SK-N-SH (cell line): ENCODE results near the gene ZG16B. TPM values are rescaled to one million over a fixed set of nuclear protein-coding genes. Genes with fewer than 3 reads are reported as not detected.

Experiments
- CTCF ChIA-PET: fragments of 300-600, 350-600 bp; formaldehyde crosslinking; extraction: SDS; loops from one replicate; lab custom pipeline; 2021; lab: Yijun Ruan, JAX
- POLR2A ChIA-PET: fragments of 350-600 bp; sonication (Branson Sonifier 250); formaldehyde crosslinking; extraction: SDS; loops from one replicate; lab custom pipeline; 2020; ENCODE audit warnings: antibody characterized with exemption, inconsistent platforms; lab: Yijun Ruan, JAX
- DNase-seq: peaks from one replicate; pipeline ENCODE4 v3.0.0; 2012
- H2AFZ ChIP-seq: fragments of 200-600 bp; sonication (generic); 2 replicates; pipeline ENCODE4 v1.8.1; 2016; ENCODE audit warnings: antibody characterized with exemption, mild to moderate bottlenecking, low read depth
- H3F3A ChIP-seq: fragments of 200-600 bp; sonication (generic); replicated peaks from 2 replicates; pipeline ENCODE3; 2016; ENCODE audit warnings: antibody characterized with exemption, mild to moderate bottlenecking; ENCODE audit not compliant: insufficient read depth
- H3K27ac ChIP-seq, 2 experiments: fragments of 200-500 bp in 1 of 2; fragments of 200-600 bp in 1 of 2; sonication (Bioruptor generic) in 1 of 2; sonication (generic), shearing (Covaris generic) in 1 of 2; 2 replicates each; pipeline versions ENCODE4 v1.5.1 to v1.6.1; 2014 to 2016; ENCODE audit warnings: low read depth in 2 of 2, inconsistent platforms in 1 of 2, low read length in 1 of 2, mild to moderate bottlenecking in 1 of 2, mixed read lengths in 1 of 2
- H3K27me3 ChIP-seq: fragments of 200-600 bp; sonication (generic), shearing (Covaris generic); 2 replicates; pipeline ENCODE4 v1.6.1; 2016; ENCODE audit warnings: mixed run types; ENCODE audit not compliant: insufficient read depth
- H3K36me3 ChIP-seq, 2 experiments: fragments of 200-500 bp in 1 of 2; fragments of 200-600 bp in 1 of 2; sonication (Bioruptor generic) in 1 of 2; sonication (generic) in 1 of 2; replicated peaks in 1 of 2; 2 replicates each; pipeline versions ENCODE3 to v1.5.1; 2014 to 2016; ENCODE audit warnings: low read length in 1 of 2, mild to moderate bottlenecking in 1 of 2; ENCODE audit not compliant: insufficient read depth in 2 of 2, control insufficient read depth in 1 of 2
- H3K4me1 ChIP-seq, 2 experiments: fragments of 200-500 bp in 1 of 2; fragments of 200-600 bp in 1 of 2; sonication (Bioruptor generic) in 1 of 2; sonication (generic), shearing (Covaris generic) in 1 of 2; 2 replicates each; pipeline versions ENCODE4 v1.5.1 to v1.6.1; 2014 to 2016; ENCODE audit warnings: low read depth in 1 of 2, low read length in 1 of 2, mixed run types in 1 of 2; ENCODE audit not compliant: insufficient read depth in 2 of 2, control insufficient read depth in 1 of 2
- H3K4me2 ChIP-seq: fragments of 200-600 bp; sonication (generic), shearing (Covaris generic); 2 replicates; pipeline ENCODE4 v1.6.1; 2017; ENCODE audit warnings: mixed run types
- H3K4me3 ChIP-seq, 2 experiments: fragments of 200-500 bp in 1 of 2; fragments of 200-600 bp in 1 of 2; sonication (Bioruptor generic) in 1 of 2; sonication (generic), shearing (Covaris generic) in 1 of 2; 2 replicates each; pipeline versions ENCODE4 v1.5.1 to v1.8.1; 2014 to 2016; ENCODE audit warnings: low read depth in 2 of 2, inconsistent platforms in 1 of 2, low read length in 1 of 2, mild to moderate bottlenecking in 1 of 2, mixed read lengths in 1 of 2, moderate library complexity in 1 of 2
- H3K79me2 ChIP-seq: fragments of 200-600 bp; sonication (generic); 2 replicates; pipeline ENCODE4 v1.8.1; 2017; ENCODE audit warnings: mild to moderate bottlenecking; ENCODE audit not compliant: insufficient read depth
- H3K9ac ChIP-seq: fragments of 200-600 bp; sonication (generic); 2 replicates; pipeline ENCODE4 v1.6.1; 2017; ENCODE audit warnings: mixed run types
- H3K9me2 ChIP-seq: fragments of 200-600 bp; sonication (generic); 2 replicates; pipeline ENCODE4 v1.6.1; 2017; ENCODE audit warnings: mixed run types
- H3K9me3 ChIP-seq: fragments of 200-600 bp; sonication (generic); 2 replicates; pipeline ENCODE4 v1.6.1; 2017; ENCODE audit warnings: mixed run types, mild to moderate bottlenecking, moderate library complexity
- H4K20me1 ChIP-seq: fragments of 200-600 bp; sonication (generic); 2 replicates; pipeline ENCODE4 v1.6.1; 2017; ENCODE audit warnings: mild to moderate bottlenecking, mixed run types; ENCODE audit not compliant: insufficient read depth
- CHD2 ChIP-seq: fragments of 150-350 bp; IDR thresholded peaks from 2 replicates; pipeline ENCODE4 v1.6.1; 2018; ENCODE audit warnings: low read length; ENCODE audit not compliant: partially characterized antibody
- EP300 ChIP-seq, 2 experiments: IDR thresholded peaks; 2 replicates each; pipeline versions ENCODE4 v1.4.0 to v1.6.1; 2012; ENCODE audit warnings: borderline replicate concordance in 1 of 2, low read depth in 1 of 2, low read length in 1 of 2
- EZH2phosphoT487 ChIP-seq: fragments of 200-600 bp; sonication (generic); IDR thresholded peaks from 2 replicates; pipeline ENCODE4 v1.6.1; 2017; ENCODE audit warnings: low read depth, mixed run types, mild to moderate bottlenecking, antibody characterized with exemption, moderate library complexity, borderline replicate concordance
- FOSL2 ChIP-seq: IDR thresholded peaks from 2 replicates; pipeline ENCODE4 v1.4.0; 2012; ENCODE audit warnings: low read depth, mild to moderate bottlenecking, moderate library complexity, borderline replicate concordance
- FOXM1 ChIP-seq: IDR thresholded peaks from 2 replicates; pipeline ENCODE4 v1.4.0; 2012; ENCODE audit warnings: low read depth, mild to moderate bottlenecking
- GABPA ChIP-seq: IDR thresholded peaks from 2 replicates; pipeline ENCODE4 v1.4.0; 2012; ENCODE audit warnings: low read depth, mild to moderate bottlenecking
- JUND ChIP-seq: IDR thresholded peaks from 2 replicates; pipeline ENCODE4 v1.4.0; 2012
- MEF2A ChIP-seq: IDR thresholded peaks from 2 replicates; pipeline ENCODE4 v1.4.0; 2012; ENCODE audit warnings: low read depth, borderline replicate concordance
- NRF1 ChIP-seq: IDR thresholded peaks from 2 replicates; pipeline ENCODE4 v1.6.1; 2012; ENCODE audit warnings: low read depth, mild to moderate bottlenecking, low read length
- RAD21 ChIP-seq: IDR thresholded peaks from 2 replicates; pipeline ENCODE4 v1.6.1; 2012; ENCODE audit warnings: mild to moderate bottlenecking, low read length
- RCOR1 ChIP-seq: fragments of 150-350 bp; IDR thresholded peaks from 2 replicates; pipeline ENCODE4 v1.6.1; 2017; ENCODE audit warnings: antibody characterized with exemption, low read length
- TCF12 ChIP-seq: IDR thresholded peaks from 2 replicates; pipeline ENCODE4 v1.4.0; 2012
- WGBS: methylation state at CpG from one replicate; pipeline ENCODE4 v1.1.6; 2017; ENCODE audit warnings: low lambda C conversion rate; 5-methylcytosine and 5-hydroxymethylcytosine counted together
- polyA plus RNA-seq, 3 experiments: library from polyadenylated mRNA; depleted of rRNA; stranded (reverse); fragments of >200 nt; gene quantifications; 2 replicates each; pipeline ENCODE4 v1.2.3, GENCODE V29; 2012
- TF ChIP-seq, protein P1 (sequence below): IDR thresholded peaks from 2 replicates; pipeline ENCODE4; 2012
- TF ChIP-seq, protein P2 (sequence below): IDR thresholded peaks from 2 replicates; pipeline ENCODE4 v1.4.0; 2012; ENCODE audit warnings: low read depth, borderline replicate concordance
- TF ChIP-seq, protein P3 (sequence below): IDR thresholded peaks from 2 replicates; pipeline ENCODE4 v1.4.0; 2012; ENCODE audit warnings: low read depth

The ZG16B gene
- polyA plus RNA-seq, 1 of the 3 experiments (the other 2 are of a cell fraction), result 0.26 TPM

DNA sequence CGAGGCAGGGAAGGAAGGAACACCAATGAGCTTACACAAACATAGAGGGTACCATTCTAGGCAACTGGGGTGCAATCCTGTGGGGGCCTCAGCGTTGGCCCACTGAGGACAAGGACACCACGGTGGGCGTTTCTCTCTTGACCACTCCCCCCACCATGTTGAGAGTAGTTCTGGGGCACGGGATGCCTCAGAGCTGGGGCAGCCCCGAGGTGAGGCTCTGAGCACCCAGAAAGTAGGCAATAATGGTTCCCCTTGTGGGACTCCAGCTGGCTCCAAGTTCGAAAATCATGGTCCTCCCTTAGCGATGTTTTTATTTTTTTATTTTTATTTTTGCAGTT lies 8.0 kb upstream of the ZG16B start (continued):
- TF ChIP-seq, protein P1, sequence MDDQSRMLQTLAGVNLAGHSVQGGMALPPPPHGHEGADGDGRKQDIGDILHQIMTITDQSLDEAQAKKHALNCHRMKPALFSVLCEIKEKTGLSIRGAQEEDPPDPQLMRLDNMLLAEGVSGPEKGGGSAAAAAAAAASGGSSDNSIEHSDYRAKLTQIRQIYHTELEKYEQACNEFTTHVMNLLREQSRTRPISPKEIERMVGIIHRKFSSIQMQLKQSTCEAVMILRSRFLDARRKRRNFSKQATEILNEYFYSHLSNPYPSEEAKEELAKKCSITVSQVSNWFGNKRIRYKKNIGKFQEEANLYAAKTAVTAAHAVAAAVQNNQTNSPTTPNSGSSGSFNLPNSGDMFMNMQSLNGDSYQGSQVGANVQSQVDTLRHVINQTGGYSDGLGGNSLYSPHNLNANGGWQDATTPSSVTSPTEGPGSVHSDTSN, result no peak

DNA sequence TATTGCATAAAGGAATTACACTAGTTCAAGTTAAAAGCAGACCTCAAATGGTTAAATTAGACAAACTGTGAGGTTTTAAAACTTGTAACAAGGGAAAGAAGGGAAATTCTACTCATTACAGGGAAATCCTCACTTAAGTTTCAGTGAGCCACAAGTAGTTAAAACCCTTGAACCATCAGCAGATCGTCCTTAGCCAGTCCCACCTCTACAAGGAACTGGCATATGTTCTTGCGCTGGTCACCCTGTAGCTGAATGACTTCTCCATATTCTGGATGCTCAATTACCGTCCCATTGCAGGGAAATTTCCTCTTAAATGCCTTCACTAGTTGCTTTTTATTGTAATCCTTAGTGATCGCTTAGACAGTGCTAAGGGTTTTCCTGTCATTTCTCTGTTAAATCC lies 7.6 kb upstream of the ZG16B start:
- ChIA-PET CTCF (interaction anchor here (1.2 to 2.7 kb wide), 11 partner anchors 8 to 70 kb away, joined by 3 to 13 read pairs (median 5); partner anchors contain the start of genes PRSS41 and SRRM2), POLR2A (interaction anchor here (1.1 kb wide), 1 partner anchor 60 kb away, joined by 4 read pairs; the partner anchor contains the start of gene FLYWCH2)
- Histone ChIP-seq H3K27ac (no peak overlapping the region), H3K79me2 (no peaks in the 10 kb centered on the region), H3K4me1 (peaks cover 0 to 24% of the 10 kb centered on the region in 2 experiments; a peak in 1 of 4 replicates), H3K9me2 (no peaks in the 10 kb centered on the region), H3K9me3 (no peaks in the 10 kb centered on the region), H2AFZ (no peak overlapping the region), H3K36me3 (no peaks in the 10 kb centered on the region), H3K4me2 (no peak overlapping the region), H3F3A (no peaks in the 10 kb centered on the region), H3K9ac (no peak overlapping the region), H3K27me3 (no peaks in the 10 kb centered on the region), H3K4me3 (no peak overlapping the region), H4K20me1 (no peaks in the 10 kb centered on the region)
- no peak for TF ChIP-seq TCF12
- no peak for TF ChIP-seq EZH2phosphoT487
- TF ChIP-seq MEF2A, result no peak
- TF ChIP-seq, protein P1, result no peak
- TF ChIP-seq CHD2, result no peak
- no peak for TF ChIP-seq EP300 (IDR thresholded peaks at IDR 0.05; ENCODE audit: borderline replicate concordance in 1 of 2, low read depth in 1 of 2, low read length in 1 of 2)
- TF ChIP-seq GABPA, result no peak
- TF ChIP-seq, protein P2, sequence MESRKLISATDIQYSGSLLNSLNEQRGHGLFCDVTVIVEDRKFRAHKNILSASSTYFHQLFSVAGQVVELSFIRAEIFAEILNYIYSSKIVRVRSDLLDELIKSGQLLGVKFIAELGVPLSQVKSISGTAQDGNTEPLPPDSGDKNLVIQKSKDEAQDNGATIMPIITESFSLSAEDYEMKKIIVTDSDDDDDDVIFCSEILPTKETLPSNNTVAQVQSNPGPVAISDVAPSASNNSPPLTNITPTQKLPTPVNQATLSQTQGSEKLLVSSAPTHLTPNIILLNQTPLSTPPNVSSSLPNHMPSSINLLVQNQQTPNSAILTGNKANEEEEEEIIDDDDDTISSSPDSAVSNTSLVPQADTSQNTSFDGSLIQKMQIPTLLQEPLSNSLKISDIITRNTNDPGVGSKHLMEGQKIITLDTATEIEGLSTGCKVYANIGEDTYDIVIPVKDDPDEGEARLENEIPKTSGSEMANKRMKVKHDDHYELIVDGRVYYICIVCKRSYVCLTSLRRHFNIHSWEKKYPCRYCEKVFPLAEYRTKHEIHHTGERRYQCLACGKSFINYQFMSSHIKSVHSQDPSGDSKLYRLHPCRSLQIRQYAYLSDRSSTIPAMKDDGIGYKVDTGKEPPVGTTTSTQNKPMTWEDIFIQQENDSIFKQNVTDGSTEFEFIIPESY, result no peak
- TF ChIP-seq NRF1, result no peak
- TF ChIP-seq, protein P3, sequence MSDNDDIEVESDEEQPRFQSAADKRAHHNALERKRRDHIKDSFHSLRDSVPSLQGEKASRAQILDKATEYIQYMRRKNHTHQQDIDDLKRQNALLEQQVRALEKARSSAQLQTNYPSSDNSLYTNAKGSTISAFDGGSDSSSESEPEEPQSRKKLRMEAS, result no peak
- no peak for DNase-seq
- WGBS, result 77% methylated on average over 4 of the region's 4 CpGs

- peaks cover 0 to 29% of the 10 kb centered on the region in 2 experiments; a peak in 1 of 4 replicates for H3K4me1 ChIP-seq
- no peaks in the 10 kb centered on the region for H3K79me2 ChIP-seq
- no peaks in the 10 kb centered on the region for H3K9me2 ChIP-seq
- 82% methylated on average over 7 of the region's 10 CpGs for WGBS
- H3K27ac ChIP-seq, result no peak overlapping the region
- no peak overlapping the region for H3K4me2 ChIP-seq
- H2AFZ ChIP-seq, result no peak overlapping the region
- no peak for DNase-seq
- no peaks in the 10 kb centered on the region for H3K27me3 ChIP-seq
- H3K9me3 ChIP-seq, result no peaks in the 10 kb centered on the region
- no peaks in the 10 kb centered on the region for H3F3A ChIP-seq
- ChIA-PET CTCF (no interaction called here), POLR2A (no interaction called here)
- no peaks in the 10 kb centered on the region for H4K20me1 ChIP-seq
- no peak overlapping the region for H3K4me3 ChIP-seq
- TF ChIP-seq JUND (no peak), GABPA (no peak), RCOR1 (no peak), FOXM1 (no peak), NRF1 (no peak), FOSL2 (no peak), RAD21 (no peak)
- TF ChIP-seq, protein P3, result no peak
- no peaks in the 10 kb centered on the region for H3K36me3 ChIP-seq
- no peak overlapping the region for H3K9ac ChIP-seq
Measured at GRCh38 chr16:2824626-2825025, 5.5 kb upstream of the ZG16B start.
